Ovary (tissue), 3 donors: ENCODE data around the gene DAB1.

Experiments used
- EP300 ChIP-seq: sonication (generic); formaldehyde crosslinking; IDR thresholded peaks from one replicate; pipeline ENCODE4 v1.6.1; 2017; ENCODE audit warnings: antibody characterized with exemption
- TF ChIP-seq, protein P1 (sequence below), 3 donors: fragments of 450-650 bp in 2 of 3; fragments of 200-600 bp in 1 of 3; IDR thresholded peaks; one replicate each; pipeline versions ENCODE4 v1.5.1 to v1.8.0; 2016 to 2022; ENCODE audit warnings: antibody characterized with exemption in 3 of 3, mild to moderate bottlenecking in 1 of 3
- donor health status: DM: no; HTN: no; CAD: no.

DNA sequence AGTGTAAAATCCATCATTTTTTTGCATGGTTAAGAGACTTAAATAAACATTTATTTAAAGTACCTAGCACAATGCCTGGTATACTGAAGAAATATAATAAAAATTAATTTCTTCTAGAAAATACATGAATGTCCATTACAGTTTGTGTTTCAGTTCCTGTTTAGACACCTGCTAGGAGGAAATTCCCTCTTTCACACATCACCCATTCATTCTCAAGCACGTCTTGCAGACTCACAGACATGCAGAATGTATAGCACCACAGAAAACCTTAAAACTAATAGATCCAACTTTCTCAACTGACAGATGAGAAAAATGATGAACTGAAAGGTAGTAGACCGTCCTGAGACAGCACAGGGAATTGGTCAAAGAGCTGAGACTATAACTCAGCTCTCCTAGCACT, 285.9 kb downstream of the DAB1 start:
- TF ChIP-seq, protein P1, sequence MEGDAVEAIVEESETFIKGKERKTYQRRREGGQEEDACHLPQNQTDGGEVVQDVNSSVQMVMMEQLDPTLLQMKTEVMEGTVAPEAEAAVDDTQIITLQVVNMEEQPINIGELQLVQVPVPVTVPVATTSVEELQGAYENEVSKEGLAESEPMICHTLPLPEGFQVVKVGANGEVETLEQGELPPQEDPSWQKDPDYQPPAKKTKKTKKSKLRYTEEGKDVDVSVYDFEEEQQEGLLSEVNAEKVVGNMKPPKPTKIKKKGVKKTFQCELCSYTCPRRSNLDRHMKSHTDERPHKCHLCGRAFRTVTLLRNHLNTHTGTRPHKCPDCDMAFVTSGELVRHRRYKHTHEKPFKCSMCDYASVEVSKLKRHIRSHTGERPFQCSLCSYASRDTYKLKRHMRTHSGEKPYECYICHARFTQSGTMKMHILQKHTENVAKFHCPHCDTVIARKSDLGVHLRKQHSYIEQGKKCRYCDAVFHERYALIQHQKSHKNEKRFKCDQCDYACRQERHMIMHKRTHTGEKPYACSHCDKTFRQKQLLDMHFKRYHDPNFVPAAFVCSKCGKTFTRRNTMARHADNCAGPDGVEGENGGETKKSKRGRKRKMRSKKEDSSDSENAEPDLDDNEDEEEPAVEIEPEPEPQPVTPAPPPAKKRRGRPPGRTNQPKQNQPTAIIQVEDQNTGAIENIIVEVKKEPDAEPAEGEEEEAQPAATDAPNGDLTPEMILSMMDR (IDR thresholded peaks at IDR 0.05), result no peak
- TF ChIP-seq EP300, result no peak
